HG02884 (cell line): ENCODE measurements around the gene TOMM7.
A peak's percentile ranks its signal among the peaks of the same experiment; 100 is the strongest.
"Not testable (repeated sequence)": the region's sequence is repeated elsewhere in the genome, so short reads cannot be mapped to it uniquely, and the experiment has no call there.

Experiments
- ATAC-seq: cut with Tn5 transposase; IDR thresholded peaks from one replicate; pipeline ENCODE4 v1.9.1; 2021; ENCODE audit warnings: mild to moderate bottlenecking, moderate library complexity; ENCODE audit not compliant: unreplicated experiment

TOMM7 gene

DNA sequence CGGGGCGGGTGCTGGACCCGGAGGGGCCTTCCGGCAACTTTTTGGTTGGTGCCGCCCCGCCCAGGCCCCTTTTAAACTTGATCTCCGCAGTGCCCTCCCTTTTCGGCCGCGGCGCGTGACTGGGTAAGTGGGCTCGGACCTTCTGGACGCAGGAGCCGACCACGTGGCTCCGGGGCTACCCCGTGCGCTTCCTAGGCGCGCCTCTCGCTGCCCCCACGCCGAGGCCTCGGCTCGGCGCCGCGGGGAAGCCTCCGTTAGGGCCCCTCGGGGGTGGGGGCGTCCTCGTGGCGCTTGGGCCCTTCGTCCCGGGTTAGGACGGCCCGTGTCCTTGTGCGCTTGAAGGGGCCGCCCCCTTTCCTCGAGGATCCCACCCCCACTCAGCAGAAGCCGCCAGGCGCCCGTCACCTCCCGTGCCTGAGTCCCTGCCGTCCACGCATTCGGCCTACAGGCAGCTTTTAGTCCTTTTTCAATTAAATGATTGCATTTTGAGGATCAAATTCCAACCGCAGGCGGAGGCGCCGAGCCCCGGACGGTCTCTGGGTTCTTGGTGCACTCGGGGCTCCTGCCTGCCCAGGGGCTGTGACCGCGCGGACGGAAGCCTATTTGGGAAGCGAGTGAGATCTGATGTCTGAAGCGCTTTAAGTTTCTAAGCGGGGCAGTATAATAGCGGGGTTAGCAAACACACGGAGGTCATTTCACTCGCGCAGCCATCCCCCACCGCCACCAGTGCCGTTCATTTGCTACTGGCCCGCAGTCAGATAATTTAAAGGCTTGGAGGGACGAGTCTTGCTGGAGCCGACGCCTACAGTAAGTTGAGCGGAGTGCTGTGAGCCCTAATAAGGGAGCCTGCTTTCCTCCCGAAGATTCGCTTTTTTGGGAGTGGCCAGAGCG, 31.8 kb upstream of the TOMM7 start:
- ATAC-seq = peak; percentile 73

- ATAC-seq = peak; percentile 25
These were observed 31.1 kb upstream of the TOMM7 start for GRCh38 chr7:22853674-22854157.

DNA sequence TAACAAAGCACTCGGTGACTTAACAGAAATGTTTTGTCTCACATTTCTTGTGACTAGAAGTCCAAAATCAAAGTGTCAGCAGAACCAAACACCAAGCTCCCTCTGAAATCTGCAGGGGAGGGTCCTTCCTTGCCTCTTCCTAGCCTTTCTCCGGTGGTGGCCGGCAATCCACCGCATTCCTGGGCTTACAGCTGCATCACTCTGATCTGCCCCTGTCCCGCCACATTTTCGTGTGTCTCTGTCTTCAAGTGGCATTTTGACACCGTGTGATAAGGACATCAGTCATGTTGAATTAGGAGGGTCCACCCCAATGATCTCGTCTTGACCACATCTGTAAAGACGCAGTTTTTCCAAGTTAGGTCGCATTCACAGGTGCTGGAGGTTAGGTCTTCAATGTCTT, 30.5 kb upstream of the TOMM7 start:
- ATAC-seq = no peak

DNA sequence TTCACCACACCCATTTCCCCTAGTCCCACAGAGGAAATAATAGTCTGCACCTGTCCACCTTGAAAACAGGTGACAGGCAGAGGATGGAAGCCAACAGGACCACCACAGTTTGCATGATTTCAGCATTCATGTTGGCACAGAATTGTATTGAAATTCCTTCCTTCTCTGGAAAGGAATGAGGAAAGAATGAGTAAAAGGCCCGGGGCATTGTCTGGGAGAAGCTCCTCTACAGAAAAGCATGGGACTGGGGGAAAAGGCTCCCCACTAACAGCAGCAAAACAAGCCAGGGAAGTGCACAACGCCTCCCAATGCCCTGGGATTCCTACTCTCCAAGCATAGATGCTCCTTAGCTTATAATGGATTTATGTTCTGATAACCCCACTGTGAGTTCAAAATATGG, 28.5 kb upstream of the TOMM7 start:
- ATAC-seq = no peak

- not testable (repeated sequence) for ATAC-seq
These were observed 27.7 kb upstream of the TOMM7 start for GRCh38 chr7:22850394-22850793.

DNA sequence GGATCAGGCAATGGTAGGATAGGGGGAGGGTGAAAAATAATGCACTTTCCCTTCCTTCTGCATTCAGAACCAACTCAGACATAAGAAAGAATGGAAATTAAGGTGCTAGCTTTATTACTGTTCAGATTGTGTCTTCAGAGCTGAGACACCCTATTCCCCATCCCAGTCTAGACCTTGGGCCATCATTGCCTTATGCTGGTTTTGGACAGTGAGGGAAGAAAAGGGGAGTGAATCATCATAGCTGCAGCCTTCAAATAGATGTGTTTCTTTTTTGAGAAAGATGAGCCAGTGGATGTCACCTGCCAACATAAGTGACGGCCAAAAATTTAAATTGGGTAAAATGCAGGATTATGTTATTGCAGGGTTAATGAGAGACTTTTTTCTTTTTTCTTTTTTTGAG, 27.0 kb upstream of the TOMM7 start:
- no peak for ATAC-seq

GRCh38 chr7:22849172-22849571, 26.5 kb upstream of the TOMM7 start:
- no peak for ATAC-seq

DNA sequence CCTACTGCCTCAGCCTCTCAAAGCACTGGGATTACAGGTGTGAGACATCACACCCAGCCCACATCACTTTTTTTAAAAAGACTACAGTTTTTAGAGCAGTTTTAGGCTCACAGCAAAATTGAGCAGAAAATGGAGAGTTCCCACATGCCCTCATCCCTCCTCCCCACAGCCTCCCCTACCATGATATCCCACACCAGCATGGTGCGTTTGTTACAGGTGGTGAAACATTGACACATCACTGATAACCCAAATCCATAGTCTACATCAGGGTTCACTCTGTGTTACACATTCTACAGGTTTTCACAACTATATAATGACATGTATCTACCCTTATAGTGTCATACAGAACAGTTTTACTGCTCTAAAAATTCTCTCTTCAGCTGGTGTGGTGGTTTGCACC, 24.3 kb upstream of the TOMM7 start:
- no peak for ATAC-seq

DNA sequence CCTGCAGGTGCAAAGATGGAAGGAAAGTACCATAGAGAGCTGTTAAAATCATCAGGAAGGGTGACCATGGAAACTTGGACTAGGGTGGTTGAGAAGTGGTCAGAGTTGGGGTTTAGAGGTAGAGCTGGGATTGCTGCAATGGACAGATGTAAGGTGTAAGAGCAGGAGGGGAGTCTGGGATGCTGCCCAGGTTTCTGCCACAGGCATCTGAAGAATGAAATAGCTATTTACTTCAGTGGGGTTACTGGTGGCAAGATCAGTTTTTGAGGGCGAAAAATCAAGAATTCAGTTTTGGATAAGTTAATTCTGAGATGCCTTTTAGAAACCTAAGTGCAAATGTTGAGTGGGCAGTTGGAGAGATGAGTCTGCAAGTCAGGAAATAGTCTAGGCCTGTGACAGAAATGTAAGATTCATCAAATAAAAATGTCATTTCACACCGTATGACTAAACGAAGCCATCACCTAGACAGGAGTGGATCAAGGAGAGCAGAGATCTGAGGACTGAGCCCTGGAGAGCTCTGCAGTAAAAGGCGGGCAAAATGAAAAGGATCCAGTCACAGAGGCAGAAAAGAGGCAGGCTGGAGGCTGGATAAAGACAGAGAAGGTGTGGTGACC, 22.7 kb upstream of the TOMM7 start:
- no peak for ATAC-seq

GRCh38 chr7:22843681-22844309, 21.1 kb upstream of the TOMM7 start:
- no peak for ATAC-seq

DNA sequence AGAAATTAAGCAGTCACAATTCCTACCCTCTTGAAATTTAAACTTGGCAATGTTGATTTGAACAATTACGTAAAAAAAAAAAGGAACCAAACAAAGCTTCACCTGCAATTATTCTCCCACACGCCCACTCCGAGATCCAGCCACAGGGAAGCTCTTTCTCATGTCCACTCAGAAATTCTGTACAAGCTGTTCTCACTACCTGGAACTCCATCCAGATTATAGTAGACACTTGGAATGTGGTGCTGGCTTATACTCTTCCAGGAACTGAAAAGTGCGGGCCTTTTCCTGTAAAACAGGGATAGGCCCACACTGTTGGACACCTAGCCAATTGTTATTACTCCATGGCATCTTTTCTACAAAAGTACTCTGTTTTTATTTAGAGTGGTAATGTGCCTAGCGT, 20.3 kb upstream of the TOMM7 start:
- no peak for ATAC-seq

- ATAC-seq = no peak
These were observed 19.8 kb upstream of the TOMM7 start for GRCh38 chr7:22842383-22842941.

- no peak for ATAC-seq
These were observed 19.3 kb upstream of the TOMM7 start for GRCh38 chr7:22841954-22842353.

GRCh38 chr7:22837308-22837707, 14.7 kb upstream of the TOMM7 start:
- ATAC-seq = no peak

DNA sequence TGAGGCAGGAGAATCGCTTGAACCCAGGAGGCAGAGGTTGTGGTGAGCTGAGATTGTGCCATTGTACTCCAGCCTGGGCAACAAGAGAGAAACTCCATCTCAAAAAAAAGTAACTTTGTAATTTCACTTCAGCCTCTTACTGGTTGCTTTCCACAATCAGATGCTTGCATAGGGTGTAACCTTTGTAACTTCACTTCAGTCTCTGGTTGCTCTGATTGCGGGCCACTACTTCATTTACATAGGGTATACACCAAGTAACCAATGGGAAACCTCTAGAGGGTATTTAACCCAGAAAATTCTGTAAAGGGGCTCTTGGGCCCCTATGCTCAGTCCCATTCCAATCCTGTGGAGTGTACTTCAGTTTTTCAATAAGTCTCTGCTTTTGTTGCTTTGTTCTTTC, 13.9 kb upstream of the TOMM7 start:
- ATAC-seq = not testable (repeated sequence)

- ATAC-seq = no peak
These were observed 11.3 kb upstream of the TOMM7 start for GRCh38 chr7:22833957-22834356.

DNA sequence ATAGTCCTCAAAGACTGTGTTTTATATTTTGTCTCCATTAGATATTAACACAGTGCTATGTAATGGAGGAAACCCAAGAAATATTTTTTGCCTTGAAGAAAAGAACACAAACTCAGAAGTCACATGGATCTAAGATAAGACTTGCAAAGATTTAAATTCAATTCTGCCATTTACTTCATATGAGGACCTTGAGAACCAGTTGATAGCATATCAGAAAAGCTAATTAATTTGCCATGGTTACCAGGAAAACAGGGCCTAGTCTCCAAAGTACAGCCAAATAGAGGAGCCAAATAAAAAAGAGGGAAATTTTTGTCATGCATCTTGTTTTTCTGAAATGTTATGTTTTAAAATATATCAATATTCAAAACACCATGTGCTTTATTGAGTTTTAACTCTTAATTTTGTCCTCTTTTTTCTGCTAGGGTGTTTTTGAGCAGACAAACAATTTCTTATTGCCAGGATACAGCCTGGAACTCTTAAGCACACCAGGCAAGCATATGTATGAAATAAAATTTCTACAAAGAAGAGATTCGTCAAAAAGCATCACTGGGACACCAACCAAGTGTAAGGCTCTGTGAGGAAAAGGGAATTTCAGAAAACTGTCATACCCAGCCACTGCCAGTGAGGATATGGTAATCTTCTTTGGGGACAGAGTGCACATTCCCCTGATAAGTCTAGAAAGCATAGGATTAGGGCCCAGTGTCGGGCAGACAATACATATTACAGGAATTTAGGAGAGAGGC, 10.6 kb upstream of the TOMM7 start:
- no peak for ATAC-seq

DNA sequence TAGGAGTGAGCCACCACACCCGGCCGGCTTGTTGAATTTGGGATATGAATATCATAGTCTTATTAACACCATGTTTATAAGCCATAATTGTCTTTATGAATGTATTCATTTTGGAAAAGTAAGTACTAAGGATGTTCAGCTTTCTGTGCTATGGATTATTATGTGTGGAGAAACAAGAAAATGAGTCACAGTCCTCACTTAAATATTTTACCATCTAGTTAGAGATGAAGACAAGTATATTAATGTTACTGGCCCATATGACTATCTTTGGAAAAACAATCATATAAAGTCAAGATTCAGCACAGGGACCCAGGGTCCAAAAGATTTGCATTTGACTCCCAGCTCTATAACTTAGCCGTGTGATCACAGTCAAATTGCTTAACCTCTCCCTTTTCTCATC, 9.8 kb upstream of the TOMM7 start:
- no peak for ATAC-seq

DNA sequence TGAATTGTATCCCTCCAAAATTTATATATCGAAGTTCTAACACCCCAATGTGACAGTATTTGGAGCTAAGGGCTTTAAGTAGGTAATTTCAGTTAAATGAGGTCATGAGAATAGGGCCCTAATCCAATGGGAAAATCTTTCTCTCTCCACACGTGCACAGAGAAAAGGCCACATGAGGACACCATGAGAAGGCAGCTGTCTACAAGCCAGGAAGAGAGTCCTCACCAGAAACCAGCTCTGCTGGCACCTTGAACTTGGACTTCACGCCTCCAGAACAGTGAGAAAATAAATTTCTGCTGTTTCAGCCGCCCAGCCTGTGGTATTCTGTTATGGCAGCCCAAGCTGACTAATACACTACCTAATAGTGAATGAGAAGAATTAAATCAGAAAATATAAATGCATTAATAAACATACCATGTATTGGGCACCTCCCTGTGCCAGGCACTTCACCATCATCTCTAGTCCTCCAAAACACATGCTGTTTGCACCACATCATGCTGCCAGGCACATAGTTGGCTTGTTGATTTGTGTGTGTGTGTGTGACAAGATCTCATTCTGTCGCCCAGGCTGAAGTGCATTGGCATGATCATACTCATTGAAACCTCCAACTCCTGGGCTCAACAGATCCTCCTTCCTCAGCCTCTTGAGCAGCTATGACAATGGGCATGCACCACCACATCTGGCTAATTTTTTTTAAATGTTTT, 9.1 kb upstream of the TOMM7 start:
- ATAC-seq = no peak

DNA sequence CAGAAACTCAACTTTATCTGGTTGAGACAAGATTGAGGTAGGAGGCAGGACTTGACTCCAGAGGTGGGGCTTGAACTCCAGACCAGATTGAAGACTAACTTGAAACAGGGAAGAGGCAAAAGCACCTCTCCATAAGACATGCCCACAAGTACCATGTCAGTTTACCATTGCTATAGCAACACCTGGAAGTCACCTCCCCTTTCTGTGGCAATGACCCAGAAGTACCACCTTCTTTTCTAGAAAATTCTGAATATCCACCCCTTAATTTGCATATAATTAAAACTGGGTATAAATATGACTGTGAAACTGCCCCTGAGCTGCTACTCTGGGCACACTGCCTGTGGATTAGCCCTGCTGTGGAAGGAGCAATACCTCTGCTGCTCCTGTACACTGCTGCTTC, 4.9 kb upstream of the TOMM7 start:
- no peak for ATAC-seq
